ENCODE measurements around the gene ZDHHC14.

ZDHHC14 gene

DNA sequence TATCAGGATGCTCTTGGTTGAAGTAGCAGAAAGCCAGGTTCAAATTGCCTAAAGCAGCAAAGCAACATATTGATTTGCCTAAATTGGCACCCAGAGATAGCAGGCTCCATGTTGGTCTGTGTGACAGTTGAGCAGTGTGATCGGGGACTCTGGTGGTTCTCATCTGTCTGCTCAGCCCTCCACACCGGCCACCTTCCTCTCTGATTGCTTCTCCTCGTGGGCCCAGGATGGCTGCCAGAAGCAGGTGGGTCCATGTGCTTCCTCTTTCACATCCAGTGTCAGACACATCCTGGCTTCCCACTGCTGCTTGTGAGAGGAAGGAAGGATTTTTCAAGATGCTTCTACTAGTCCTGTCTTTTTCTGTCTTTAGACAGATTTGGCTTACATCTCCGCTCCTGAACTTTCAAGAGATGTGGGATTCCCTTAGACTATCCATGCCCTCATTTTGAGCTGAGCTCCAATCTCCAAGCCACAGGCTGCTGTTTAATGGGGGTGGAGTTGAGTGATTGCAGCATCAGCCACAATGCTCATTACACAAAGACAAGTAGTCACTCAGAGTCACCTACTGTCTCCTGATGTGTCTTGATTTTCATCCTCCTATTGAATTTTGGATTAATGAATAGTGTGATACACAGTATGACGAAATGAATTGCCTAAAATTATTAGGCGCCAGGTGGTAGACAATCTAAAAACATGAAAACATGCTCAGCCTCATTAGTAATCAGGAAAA, 122.2 kb downstream of the ZDHHC14 start:
- Mint-ChIP-seq H3K4me1 (ENCODE audit: low read depth) (peaks cover 9% of the 10 kb centered on the region), H3K4me3 (no peak overlapping the region), H3K27me3 (ENCODE audit: low read depth) (peaks cover 1% of the 10 kb centered on the region), H3K36me3 (ENCODE audit: low read depth) (peaks cover 34% of the 10 kb centered on the region), H3K9me3 (peaks cover 51% of the 10 kb centered on the region), H3K27ac (no peak overlapping the region)

GRCh38 chr6:157505912-157506491, 125.0 kb downstream of the ZDHHC14 start:
- Mint-ChIP-seq H3K4me3 (no peak overlapping the region), H3K36me3 (ENCODE audit: low read depth) (peaks cover 39% of the 10 kb centered on the region), H3K27me3 (ENCODE audit: low read depth) (no peaks in the 10 kb centered on the region), H3K9me3 (peaks cover 52% of the 10 kb centered on the region), H3K27ac (no peak overlapping the region), H3K4me1 (ENCODE audit: low read depth) (peaks cover 11% of the 10 kb centered on the region)

DNA sequence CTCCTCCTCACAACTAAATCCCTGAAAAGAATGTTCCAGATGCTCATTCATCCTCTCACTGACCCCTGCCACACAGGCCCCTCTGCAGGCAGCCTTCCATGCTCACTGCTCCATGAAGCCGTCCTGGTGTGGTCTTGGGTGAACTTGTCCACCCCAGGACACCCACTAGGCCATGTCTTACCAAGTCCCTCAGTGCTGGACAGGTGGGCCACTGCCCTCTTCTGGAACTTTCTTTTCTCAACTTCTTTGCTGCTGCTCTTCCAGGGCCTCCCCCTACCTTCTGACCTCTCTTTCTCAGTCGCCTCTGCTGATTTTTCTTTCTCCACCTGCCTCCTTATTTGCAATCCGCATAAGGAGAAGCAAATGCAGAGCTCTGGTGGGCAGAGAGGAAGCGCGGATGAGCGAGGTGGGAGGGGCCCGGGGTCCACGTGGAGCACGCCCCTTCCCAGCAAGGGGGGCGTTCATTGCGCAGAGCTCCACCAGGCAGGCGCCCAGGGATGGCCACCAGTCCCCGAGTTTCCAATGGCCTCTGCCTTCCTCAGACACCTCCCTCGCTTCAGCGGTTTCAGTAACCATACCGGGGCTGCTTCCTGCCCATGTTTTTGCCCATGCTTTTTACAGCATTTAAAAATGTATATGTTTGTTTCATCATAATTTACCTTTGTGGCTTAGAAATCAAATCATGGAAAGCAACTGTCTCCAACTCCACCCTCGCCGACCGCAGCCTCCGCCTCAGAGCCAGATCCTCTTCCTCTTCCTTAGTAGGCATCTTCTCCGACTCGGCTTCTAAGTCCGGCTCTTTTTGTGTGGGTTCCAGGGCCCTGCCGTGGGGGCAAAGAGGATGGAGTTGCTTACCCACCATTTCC, 129.6 kb downstream of the ZDHHC14 start:
- H3K27ac Mint-ChIP-seq = peak overlapping the region; percentile 76
- no peaks in the 10 kb centered on the region for H3K27me3 Mint-ChIP-seq (ENCODE audit: low read depth)
- H3K4me1 Mint-ChIP-seq (ENCODE audit: low read depth) = peaks cover 17% of the 10 kb centered on the region

DNA sequence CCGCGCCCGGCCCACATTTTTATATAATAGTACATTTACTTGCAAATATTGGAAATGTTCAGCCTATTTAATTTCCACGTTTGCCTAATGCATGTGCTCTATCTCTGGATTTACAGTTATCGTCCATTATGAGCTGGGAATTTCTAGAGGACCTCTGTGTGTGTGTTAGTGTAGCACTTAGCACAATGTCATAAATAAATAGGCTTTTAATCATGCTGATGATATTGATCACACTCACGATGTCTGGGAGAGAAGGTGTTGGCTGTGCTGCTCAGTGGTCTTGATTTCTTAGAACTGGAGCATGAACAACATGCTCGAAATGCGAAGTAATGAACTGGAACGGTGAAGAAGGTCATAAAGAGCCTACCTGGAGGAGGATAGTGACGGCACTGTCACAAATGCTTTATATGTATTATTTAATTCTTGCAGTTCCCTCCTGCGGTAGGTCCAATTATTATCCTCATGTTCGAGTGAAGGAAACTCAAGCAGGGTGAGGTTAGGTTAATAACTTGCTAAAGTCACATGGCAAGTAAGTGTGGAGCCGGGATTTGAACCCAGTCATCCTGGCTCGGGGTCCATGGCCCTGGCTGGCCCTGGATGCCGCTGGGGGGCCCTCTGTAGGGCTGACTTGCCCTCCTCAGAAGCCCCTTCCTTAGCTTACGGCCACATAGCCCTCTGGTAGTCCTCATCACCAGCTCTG, 130.8 kb downstream of the ZDHHC14 start:
- peaks cover 19% of the 10 kb centered on the region for H3K36me3 Mint-ChIP-seq (ENCODE audit: low read depth)
- H3K4me1 Mint-ChIP-seq (ENCODE audit: low read depth) = peaks cover 18% of the 10 kb centered on the region
- peaks cover 21% of the 10 kb centered on the region for H3K9me3 Mint-ChIP-seq
- no peaks in the 10 kb centered on the region for H3K27me3 Mint-ChIP-seq (ENCODE audit: low read depth)
- no peak overlapping the region for H3K4me3 Mint-ChIP-seq
- H3K27ac Mint-ChIP-seq = no peak overlapping the region

More for the DNA sequence above, 129.6 kb downstream of the ZDHHC14 start:
- Mint-ChIP-seq H3K9me3 (peaks cover 34% of the 10 kb centered on the region), H3K36me3 (ENCODE audit: low read depth) (peaks cover 26% of the 10 kb centered on the region), H3K4me3 (peak overlapping the region; percentile 82)

DNA sequence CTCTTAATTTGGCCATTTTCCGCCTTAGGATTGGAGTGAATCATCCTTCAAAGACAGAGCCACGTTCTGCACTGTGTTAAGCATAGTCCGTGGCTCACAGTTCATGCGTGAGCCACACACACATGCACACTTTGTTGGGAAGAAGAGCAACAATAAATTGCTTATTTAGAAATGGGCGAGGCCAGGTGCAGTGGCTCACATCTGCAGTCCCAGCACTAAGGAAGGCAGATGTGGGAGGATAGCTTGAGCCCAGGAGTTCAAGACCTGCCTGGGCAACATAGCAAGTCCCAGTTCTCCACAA, 131.3 kb downstream of the ZDHHC14 start:
- Mint-ChIP-seq H3K9me3 (peaks cover 18% of the 10 kb centered on the region), H3K36me3 (ENCODE audit: low read depth) (peaks cover 19% of the 10 kb centered on the region), H3K4me3 (no peak overlapping the region), H3K27me3 (ENCODE audit: low read depth) (no peaks in the 10 kb centered on the region), H3K4me1 (ENCODE audit: low read depth) (peaks cover 18% of the 10 kb centered on the region), H3K27ac (no peak overlapping the region)

DNA sequence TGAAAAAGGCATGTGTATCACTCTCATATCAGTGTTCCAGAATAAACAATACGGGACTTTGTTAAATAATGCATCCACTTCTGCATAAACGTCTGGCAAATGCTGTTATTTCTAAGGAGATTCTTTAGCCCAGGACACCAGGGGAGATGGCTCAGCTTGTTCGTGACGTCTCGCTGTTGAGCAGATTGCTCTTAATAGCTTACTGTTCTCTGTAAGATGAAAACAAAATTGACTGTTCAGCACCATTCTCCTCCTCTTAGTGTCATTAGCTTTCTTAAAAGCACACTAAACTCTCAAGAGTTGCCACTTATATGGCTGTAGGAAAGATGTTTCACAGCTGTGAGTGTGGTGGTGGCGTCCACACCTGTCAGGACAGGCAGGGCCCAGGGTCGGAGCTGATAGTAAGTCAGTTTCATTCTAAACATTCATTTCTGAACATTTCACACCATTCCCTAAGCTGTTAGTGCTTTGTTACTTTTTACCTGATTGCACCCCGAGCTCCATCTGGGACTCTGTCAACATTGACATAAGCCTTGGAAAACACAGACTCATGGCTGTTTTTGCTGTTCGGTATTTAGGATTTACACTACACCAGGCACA, 132.1 kb downstream of the ZDHHC14 start:
- no peak overlapping the region for H3K27ac Mint-ChIP-seq
- H3K4me1 Mint-ChIP-seq (ENCODE audit: low read depth) = peaks cover 18% of the 10 kb centered on the region
- peaks cover 14% of the 10 kb centered on the region for H3K36me3 Mint-ChIP-seq (ENCODE audit: low read depth)
- no peak overlapping the region for H3K4me3 Mint-ChIP-seq
- no peaks in the 10 kb centered on the region for H3K27me3 Mint-ChIP-seq (ENCODE audit: low read depth)
- peaks cover 10% of the 10 kb centered on the region for H3K9me3 Mint-ChIP-seq

- H3K27me3 Mint-ChIP-seq (ENCODE audit: low read depth) = no peaks in the 10 kb centered on the region
- H3K4me3 Mint-ChIP-seq = no peak overlapping the region
- H3K4me1 Mint-ChIP-seq (ENCODE audit: low read depth) = peaks cover 18% of the 10 kb centered on the region
- peaks cover 4% of the 10 kb centered on the region for H3K9me3 Mint-ChIP-seq
- peaks cover 11% of the 10 kb centered on the region for H3K36me3 Mint-ChIP-seq (ENCODE audit: low read depth)
- H3K27ac Mint-ChIP-seq = no peak overlapping the region
Measured at GRCh38 chr6:157513619-157514485, 132.9 kb downstream of the ZDHHC14 start.

DNA sequence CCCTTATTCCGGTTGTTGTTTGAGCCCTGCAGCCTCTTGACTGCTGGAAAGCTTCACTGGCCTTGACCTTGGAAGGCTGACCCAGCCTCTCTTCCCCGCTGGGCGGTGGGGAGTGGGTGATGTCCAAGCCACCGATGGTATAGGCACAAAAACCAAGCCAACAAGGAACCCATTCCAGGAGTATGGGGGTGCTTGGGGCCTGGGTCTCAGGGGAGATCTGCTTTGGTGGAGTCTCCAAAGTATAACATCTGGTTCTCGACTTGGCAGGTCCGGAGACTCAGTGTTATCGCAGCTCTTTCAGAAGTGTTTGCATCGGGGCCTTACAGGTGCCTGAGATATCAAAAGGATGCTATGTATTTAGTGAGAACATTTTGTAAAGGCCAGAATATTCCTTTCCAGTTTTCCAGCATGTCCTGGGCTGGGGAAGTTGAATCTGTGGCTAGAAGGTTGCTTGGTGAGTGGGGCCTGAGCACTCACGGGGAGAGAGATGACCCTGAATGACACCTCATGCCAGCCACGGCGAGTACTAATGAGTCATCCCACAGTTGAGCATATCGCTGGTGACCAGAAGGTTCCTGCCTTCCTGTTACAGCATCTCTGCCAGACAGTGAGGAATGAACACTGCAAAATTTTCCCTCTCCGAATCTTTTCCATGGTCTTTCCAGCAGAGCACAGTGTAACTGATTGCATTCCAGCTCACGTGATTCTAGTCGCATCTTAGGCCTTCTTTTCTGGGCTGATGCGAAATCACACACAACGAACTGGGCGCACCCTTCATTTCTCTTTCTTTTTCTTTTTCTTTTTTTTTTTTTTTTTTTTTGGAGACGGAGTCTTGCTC, 133.9 kb downstream of the ZDHHC14 start:
- H3K4me3 Mint-ChIP-seq = no peak overlapping the region
- H3K4me1 Mint-ChIP-seq (ENCODE audit: low read depth) = peaks cover 16% of the 10 kb centered on the region
- peaks cover 6% of the 10 kb centered on the region for H3K36me3 Mint-ChIP-seq (ENCODE audit: low read depth)
- peak overlapping the region; percentile 15 for H3K27ac Mint-ChIP-seq
- no peaks in the 10 kb centered on the region for H3K27me3 Mint-ChIP-seq (ENCODE audit: low read depth)
- no peaks in the 10 kb centered on the region for H3K9me3 Mint-ChIP-seq

DNA sequence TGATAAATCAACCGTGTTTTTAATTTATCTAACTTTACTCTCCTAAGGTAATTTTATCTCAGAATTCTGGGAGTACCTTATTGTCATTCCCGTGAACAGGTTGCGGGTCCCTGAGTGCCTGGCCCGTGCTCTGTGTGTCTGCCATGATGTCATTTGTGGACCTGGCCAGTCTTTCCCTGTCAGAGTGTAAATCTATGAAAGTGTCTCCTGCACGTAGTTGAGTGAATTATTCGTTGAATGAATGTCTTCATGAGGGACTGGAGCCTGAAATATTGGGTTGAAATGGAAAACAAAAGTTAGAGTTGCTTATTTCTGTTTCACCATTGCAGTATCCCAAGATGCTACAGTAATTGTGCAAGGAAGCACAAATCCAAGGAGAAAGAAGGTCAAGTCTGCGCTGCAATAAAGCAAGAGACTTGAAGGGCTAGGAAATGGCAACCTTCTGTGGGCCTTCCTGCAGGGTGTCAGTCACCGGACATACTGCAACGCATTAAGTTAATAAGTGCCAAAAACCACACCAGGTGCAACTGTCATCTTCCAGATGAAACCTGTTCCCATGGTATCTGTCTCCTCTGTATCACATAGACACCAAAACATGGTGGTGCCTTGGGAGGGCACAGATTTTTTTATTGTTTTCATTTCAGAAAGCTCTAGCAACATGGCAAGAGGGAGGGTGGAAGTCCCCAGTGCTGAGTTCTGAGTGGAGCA, 135.5 kb downstream of the ZDHHC14 start:
- no peak overlapping the region for H3K27ac Mint-ChIP-seq
- no peaks in the 10 kb centered on the region for H3K9me3 Mint-ChIP-seq
- H3K4me3 Mint-ChIP-seq = no peak overlapping the region
- peaks cover 2% of the 10 kb centered on the region for H3K36me3 Mint-ChIP-seq (ENCODE audit: low read depth)
- H3K27me3 Mint-ChIP-seq (ENCODE audit: low read depth) = no peaks in the 10 kb centered on the region
- H3K4me1 Mint-ChIP-seq (ENCODE audit: low read depth) = peaks cover 12% of the 10 kb centered on the region

DNA sequence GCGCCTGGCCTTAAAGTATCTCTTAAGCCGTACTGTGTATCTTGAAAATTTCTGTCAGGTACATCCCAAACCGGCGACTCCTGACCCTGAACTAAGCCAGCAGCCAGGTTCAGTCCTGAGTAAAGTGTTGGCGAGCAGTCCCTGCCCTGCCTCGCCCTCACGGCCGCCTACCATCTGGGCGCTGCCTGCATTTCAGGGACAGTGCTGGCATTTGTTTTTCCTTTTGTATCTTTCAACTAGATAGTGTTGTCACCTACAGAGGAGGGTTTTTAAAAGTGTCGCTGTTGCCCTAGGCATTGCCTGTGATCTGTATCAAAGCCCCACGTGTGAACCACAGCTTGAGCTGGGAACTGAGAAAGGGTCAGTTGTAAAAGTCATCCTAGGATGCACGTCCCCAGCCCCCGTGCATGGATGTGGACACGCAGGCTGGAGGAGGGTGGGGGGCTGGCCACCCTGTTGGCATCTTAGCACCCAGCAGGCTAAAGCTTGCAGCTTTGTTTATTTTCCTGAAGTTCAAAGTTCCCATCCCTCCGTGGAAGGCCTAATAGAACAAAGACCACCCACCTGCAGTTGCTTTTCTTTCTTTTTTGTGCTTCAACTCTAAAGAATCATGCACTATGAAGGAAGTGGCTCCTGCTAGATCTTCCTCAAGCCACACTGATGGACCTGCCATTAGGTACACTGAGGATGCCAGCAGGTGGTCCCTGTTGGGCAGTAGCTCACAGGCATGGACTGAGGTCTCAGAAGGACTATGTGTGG, 136.8 kb downstream of the ZDHHC14 start:
- H3K4me3 Mint-ChIP-seq = no peak overlapping the region
- H3K36me3 Mint-ChIP-seq (ENCODE audit: low read depth) = peaks cover 2% of the 10 kb centered on the region
- no peaks in the 10 kb centered on the region for H3K27me3 Mint-ChIP-seq (ENCODE audit: low read depth)
- no peaks in the 10 kb centered on the region for H3K9me3 Mint-ChIP-seq
- H3K4me1 Mint-ChIP-seq (ENCODE audit: low read depth) = peaks cover 18% of the 10 kb centered on the region
- no peak overlapping the region for H3K27ac Mint-ChIP-seq

GRCh38 chr6:157518397-157519250, 137.6 kb downstream of the ZDHHC14 start:
- H3K36me3 Mint-ChIP-seq (ENCODE audit: low read depth) = peaks cover 6% of the 10 kb centered on the region
- no peak overlapping the region for H3K4me3 Mint-ChIP-seq
- no peaks in the 10 kb centered on the region for H3K27me3 Mint-ChIP-seq (ENCODE audit: low read depth)
- peaks cover 21% of the 10 kb centered on the region for H3K4me1 Mint-ChIP-seq (ENCODE audit: low read depth)
- H3K9me3 Mint-ChIP-seq = no peaks in the 10 kb centered on the region
- no peak overlapping the region for H3K27ac Mint-ChIP-seq
